GM18909 (cell line): ENCODE measurements around the gene LARGE1.

ENCODE experiments used
- ATAC-seq: cut with Tn5 transposase; IDR thresholded peaks from one replicate; pipeline ENCODE4 v1.9.1; 2021; ENCODE audit warnings: mild to moderate bottlenecking; ENCODE audit not compliant: unreplicated experiment, poor library complexity

The LARGE1 gene

DNA sequence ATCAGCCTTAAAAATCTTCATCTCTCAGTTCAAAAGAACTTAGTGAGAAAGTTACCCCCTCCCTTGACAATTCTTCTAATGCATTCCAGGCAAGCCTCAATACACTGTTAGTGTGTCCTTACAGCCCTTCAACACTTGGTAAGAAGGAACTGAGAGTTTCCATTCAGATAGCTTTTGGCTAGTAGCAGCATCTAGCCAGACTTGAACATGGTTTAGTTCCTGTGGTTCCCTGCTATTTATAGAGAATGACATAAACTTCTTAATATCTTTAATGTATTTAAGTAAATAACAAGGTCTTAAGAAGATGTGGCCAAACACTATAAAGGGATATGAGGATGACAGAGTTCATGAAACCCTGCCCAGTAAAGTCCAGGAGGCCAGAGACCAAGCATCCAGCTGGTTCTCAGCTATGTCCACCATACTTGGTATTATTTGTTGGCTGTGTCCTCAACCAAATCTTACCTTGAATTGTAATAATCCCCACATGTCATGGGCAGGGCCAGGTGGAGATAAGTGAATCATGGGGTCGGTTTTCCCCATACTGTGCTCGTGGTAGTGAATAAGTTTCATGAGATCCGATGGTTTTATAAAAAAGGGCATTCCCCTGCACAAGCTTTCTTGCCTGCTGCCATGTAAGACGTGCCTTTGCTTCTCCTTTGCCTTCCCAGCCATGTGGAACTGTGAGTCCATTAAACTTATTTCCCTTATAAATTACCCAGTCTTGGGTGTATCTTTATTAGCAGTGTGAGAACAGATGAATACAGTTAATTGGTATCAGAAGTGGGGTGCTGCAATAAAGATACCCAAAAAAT, 132.4 kb downstream of the LARGE1 start:
- peak; percentile 52 for ATAC-seq

DNA sequence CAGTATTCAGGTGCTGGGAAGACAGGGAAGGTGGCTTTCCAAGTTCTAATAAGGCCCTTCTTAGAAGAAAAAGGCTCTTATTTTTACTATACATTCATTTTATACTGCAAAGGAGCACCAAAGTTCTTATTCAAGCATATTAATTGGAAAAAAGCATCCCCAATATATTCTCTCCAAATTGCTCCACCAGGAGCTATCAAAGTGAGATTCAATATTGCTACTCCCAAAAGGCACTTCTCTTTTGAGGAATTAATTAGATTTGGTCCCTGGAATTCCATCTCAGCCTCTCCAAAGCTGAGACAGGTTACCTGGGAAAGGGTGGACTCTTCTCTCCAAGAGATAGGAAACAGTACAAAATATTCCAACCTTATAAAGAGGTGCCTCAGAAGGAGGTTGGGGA, 134.1 kb downstream of the LARGE1 start:
- no peak for ATAC-seq

DNA sequence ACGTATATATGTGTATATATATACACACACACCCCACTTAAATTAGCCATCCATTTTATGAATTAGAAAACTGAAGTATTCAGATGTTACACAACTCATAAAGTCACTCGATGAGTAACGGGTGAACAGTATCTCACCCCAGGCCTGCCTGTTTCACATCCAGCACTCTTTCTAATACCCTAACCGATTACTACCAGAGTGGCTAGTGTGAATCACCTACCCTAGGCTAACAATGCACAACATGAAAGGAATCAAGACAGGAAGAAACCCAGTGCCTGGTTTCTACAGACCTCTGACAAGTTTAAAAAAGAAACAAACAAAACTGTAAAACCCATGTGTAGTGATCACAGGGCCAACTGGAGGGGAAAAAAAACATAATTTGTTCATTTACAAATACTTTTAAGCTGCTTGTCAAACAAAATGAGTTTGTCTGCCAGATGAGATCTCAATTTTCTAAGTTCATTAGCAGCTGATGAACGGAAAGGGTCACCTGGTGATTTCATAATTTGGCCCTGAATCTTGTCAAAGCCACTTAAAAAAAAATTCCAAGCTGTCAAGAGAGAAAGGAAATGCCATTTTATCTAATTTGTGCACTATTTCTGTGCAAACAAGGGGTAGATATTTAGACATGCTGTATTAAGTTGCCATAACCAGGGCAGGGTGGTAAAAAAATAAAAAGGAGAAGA, 134.8 kb downstream of the LARGE1 start:
- ATAC-seq: no peak

DNA sequence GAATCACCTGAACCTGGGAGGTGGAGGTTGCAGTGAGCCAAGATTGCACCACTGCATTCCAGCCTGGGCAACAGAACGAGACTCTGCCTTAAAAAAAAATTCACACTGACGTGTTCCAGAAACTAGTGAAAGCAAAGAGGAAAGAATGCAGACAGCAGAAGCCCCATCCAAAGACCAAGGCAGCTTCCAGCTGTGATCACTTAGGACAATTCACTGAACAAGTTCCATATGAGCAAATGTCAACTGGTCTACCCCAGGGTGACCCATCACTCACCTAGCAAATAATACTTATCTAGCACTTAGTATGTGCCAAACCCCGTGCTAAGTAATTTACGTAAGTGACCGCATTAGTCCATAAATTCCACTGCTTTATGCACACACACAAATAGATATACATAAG, 138.9 kb downstream of the LARGE1 start:
- no peak for ATAC-seq

DNA sequence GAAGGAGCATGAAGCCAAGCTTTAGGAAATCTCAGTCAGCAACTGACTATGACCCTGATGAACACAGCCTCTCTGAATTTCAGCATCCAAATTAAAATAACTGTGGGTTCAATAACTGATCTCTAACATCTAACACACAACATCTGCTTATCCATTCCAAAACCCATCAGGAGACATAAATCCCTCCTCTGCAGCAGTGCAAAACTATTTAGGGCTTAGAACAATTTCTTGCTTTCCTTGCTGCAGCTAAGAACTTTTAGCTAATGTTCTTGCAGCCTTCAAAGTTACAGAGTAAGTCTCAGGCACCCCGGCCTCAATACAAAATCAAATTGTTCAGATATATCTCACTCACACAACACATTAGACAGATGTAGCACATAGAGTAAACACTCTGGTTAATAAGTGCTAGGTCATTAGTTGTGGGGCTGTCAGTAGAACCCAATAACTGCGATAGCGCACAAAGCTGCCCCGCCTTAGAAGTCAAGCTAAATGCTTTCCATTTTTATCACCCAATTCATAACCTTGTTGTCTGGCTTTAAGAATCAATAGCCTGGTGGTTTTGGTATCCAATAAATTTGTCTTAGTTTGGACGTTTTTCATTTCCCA, 139.6 kb downstream of the LARGE1 start:
- no peak for ATAC-seq

DNA sequence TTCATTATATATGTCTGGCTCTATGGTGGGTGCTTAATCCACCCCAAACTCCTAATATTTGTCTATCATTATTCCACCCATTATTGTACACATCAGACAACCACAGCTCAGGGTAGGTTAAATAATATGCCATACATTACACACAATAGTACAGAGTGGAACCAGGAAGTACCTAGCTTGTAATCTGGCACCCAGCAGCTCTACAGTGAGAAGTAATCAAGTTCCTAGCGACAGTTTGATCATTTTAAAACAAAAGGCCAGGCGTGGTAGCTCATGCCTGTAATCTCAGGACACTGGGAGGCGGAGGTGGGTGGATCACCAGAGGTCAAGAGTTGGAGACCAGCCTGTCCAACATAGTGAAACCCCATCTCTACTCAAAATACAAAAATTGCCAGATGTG, 141.0 kb downstream of the LARGE1 start:
- no peak for ATAC-seq

DNA sequence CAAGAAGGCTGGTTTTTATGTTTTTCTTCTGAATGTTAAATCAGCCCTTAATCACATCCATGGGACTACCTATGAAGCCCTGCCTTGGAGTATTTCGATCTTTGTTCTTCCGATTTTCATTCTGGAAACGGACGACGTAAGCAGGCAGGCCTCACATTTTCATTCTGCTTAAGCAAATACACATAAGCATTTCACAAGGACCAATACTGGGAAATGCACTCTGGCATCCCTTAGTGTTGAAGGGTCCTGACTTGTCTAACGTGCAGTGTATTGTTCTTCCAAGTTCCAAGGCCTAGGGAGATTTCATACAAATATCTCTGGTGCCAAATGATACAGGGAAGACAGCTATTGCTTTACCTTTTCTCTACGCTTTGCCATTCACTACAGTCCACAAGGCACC, 143.8 kb downstream of the LARGE1 start:
- no peak for ATAC-seq

DNA sequence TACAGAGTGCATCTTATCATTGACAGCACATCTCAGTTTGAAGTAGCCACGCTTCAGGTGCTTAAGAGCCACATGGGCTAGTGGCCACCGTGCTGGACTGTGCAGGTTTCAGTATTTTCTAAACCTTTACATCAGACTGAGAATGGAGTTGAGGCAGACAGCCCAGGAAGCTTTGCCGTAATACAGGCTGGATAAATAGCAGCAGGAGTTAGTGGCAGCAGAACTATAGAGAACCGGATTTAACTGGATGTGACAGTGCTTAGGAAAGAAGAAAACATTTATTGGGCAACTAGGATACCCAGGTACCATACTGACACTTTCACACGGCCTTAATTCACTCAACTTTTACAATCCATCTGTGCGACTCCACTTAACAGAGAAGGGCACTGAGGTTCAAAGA, 145.5 kb downstream of the LARGE1 start:
- no peak for ATAC-seq

DNA sequence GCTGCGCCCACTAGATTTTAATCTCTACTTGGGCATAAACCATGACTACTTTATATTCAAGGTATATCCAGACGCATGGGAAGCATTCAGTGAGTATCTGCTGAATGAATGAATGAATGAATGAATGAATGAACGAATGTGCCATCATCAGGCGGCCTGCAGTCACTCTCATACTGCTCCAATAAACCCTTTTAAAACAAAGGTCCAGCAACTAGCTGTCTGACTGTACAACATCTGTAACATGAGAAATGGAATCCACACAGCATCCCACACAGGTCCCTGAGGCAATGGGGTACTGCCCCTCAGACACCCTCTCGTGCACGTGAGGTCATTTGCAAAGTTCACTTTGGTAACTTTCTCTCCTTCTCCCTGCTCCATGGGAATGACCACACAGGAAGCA, 147.5 kb downstream of the LARGE1 start:
- no peak for ATAC-seq

DNA sequence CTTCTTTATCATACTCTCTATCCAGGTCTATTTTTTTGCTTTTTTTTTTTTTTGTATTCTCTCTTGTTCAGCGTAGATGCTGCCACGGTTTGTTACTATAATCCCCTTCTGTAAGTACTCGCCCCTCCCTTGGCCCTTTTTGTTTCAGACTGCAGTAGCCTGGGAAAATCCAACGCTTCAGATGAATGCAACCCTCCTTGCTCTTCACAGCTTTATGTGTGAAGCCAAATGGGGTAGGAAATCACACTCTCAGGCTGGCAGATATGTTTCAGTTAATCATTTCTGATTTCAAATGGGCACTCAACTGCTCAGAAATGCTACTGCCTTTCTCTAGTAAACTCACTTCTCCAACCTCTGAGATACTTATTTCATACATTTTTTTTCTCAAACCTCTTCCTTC, 149.1 kb downstream of the LARGE1 start:
- ATAC-seq: no peak

DNA sequence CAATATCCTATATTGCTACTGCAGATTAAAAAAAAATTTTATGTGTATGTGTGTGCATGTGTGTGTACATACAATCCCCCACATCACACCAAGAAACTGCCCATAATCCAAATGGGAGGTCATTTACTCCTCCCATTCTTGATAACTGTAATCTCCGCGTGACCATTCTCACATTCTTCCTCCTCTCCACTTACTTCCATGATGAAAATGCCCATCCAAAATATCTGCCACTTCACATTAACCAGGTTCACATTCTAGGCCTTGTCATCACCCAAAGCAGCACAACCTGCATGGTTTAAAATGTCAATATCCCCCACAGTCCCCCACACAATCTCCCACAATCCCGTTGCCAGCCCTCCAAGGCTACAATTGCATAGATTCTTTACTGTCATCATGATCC, 149.6 kb downstream of the LARGE1 start:
- no peak for ATAC-seq

DNA sequence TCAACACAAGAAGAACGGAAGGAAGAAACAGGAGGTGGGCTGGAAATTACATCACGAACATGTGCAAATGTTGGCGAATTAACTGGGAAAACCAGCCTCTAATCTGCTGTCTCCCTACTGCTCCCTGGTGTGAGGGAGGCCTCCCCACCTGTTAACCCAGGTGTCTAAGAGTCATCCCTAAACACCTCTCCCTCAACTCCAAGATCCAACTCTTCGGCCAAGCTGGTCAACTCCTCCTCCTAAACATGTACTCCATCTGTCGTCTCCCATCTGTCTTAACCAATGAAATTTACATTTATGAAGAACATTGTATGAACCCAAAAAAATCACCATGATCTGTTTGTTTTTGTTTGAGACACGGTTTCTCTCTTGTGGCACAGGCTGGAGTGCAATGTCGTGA, 154.2 kb downstream of the LARGE1 start:
- ATAC-seq: no peak

DNA sequence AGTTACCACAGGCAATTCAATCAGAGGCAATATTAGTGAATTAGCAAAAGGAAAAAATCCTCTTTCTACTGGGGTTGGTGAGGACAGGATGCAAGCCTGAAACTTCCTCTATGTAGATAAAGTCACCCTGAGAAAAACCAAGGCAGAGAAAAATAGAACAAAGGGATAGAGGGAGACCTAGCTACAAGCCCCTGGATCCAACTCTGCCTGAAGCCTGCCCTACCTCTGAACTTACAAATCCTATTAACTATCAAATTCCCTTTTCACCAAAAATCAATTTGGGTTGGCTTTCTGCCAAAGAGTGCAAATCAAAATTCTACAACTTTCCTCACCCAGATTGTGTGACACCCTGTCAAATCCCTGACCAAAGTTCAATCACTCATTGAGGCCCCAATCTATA, 161.3 kb downstream of the LARGE1 start:
- no peak for ATAC-seq

DNA sequence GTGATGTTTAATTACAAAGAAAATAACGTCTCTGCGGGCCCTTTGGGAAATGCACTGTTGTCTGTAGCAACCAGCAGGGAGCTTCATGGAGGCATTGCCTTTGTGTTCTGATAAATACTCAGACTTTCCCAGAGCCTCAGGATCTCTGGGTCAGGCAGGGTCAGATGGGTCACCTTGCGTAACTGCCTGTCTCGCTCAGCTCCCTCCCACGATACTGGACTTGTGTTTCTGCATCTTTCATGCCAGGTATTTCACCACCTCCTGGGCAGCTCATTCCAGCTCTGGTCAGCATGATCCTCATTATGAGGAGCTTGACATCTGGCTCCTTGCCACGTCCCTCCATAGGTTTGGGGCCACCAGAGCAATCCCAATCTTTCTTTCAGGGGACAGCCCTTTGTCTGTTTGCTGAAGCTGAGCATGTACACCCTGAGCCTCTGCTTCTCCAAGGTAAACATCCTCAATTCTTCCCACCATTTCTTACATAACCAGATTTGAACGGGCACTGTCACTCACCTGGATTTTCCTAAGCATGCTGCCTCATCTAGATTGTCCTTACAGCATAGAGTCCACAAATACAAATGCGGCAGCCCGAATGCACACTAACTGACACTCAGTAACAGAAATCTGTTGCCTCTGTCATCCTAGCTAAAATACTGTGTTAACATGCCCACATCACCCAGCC, 162.3 kb downstream of the LARGE1 start:
- no peak for ATAC-seq

DNA sequence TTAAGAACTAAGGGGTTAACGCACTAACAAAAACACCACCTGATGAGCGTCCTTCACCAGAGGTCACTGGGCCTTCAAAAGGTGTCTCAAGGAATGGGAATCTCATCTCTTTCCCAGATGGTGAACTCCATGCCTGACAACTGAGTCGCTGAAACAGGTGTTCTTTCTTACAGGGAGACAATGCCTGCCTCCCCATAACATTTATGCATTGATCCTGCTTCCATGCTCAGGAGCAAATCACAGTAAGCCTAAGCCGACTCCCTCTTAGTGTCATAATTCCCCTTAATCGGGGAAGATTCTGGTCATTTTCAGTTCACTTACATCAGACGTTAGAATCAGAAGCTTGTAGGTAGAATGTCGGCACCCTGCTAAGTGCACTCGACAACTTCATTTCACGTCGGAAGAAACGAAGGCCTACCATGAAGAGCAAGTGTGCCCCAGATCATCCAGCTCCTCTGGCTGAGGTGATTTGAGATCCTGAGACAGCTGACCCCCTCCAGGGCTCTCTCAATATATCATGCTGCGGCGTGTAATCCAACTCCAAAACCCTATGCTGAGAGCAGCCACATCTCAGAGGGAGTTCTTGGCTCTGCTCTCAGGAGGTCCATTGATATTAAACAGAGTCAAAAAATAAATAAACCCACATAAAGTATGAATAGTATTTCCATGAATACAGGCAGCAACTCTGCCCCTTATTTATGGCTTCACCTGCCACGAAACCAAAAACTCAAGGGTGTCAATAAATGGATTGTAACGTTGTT, 163.1 kb downstream of the LARGE1 start:
- no peak for ATAC-seq

DNA sequence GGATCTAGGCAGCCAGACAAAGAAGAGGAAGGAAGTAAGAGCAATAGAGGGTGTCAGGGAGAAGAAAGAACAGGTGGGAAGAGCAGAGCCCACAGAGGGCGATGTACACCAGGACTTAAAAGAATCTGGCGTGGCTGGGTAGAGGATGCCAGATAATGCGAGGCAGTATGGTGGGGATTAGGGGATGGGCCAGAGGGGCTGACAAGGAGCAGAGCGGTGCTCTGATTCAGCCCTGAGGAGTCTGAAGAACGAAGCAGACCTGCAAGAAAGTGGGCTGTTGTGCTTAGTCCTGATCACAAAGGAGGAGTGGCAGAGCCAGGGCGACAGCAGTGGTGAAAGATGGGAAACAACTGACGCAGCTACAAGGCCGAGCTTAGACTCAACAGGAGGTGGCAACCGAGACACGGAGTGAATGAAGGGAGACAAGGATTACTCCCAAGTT, 163.7 kb downstream of the LARGE1 start:
- no peak for ATAC-seq

DNA sequence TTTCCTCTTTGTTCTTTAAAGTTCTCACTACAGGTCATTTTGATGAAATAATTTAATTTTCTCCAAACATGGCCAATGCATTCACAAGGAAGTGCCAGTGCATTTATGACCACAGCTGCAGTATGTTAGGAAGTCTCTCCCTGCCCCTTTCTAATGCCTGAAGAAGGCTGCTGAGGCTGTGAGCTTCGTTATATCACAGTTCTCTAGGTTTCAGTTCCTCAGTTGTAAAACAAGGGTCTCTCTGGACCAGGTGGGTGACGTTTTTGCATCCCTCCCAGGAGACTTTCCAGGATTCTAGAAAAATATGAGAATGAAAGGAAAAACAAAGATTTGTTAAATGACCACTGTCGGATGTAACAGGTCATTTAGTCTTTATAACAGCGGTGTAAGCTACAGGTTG, 171.6 kb downstream of the LARGE1 start:
- ATAC-seq: no peak

DNA sequence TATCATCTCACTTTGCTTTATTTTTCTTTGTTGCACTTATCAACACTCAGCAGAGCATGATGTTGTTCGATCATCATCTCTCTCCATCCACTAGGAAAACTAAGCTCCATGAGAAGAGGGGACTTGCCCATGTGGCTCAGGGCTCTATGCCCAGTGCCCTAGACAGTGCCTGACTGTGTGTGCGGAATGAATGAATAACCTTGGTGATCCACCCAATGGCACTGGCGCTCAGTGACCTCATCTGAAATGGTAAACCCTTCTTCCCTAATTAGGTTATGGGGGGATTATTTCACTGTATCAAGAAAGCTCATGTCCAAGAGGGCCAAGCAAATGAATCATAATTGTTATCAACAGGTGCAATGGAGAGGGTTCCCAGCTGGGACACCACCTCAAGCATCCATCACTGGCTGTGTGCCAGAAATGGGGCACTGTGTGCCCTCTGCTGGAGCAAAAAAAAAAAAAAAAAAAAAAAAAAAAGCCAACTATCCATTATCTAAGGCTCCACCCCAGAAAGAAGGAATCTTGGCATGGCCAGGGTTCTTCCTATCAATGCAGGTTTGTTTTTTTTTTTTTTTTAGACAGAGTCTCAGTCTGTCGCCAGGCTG, 172.6 kb downstream of the LARGE1 start:
- ATAC-seq: no peak

DNA sequence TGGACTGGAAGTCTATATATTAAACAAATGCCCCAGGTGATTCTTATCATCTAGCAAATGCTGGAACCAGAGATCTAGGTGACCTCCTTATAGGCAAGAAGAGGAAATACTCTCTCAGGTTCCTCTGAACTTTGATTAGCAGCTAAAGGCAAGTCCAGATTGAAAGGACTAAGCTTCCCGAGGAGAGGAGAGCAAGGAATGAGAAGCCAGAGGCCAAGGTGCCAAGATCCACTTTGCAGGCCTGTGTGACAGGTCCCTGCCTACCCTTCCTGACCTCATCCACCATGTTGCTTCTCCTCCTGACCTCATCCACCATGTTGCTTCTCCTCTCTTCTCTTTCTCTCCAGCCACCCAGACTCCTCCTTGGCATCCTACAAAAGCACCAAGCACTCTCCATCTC, 173.2 kb downstream of the LARGE1 start:
- ATAC-seq: no peak

DNA sequence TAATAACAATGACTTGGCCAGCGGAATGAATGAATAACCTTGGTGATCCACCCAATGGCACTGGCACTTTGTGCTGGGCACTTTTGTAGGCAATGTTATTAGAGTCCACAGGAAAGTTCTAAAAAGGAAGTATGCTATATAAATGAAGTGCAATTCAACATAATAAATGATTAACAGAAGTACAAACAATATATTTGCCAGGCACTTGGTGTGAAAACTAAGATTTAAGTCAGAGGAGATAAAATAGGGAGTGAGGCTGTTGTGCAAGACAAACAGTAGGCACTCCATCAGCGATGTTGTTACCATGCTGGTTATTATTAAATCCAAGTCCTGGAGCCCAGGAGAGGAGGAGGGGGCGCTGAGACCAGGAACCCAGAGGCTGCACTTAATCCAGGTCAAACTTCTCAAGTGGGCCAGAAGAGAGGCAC, 173.8 kb downstream of the LARGE1 start:
- no peak for ATAC-seq
